BLaER1 treated with 17β-estradiol and CSF1 and Interleukin-3, amounts not matched to agents 10 nM and 100 nM (cell line): ENCODE results near the gene TP53TG3F.
"Not testable (repeated sequence)": the region's sequence is repeated elsewhere in the genome, so short reads cannot be mapped to it uniquely, and the experiment has no call there.

Source experiments
- H3K27ac ChIP-seq, 11 experiments: shearing (Covaris generic); formaldehyde crosslinking; 2 replicates each; pipeline ENCODE4 v1.8.1; 2022
- H3K27me3 ChIP-seq, 11 experiments: shearing (Covaris generic); formaldehyde crosslinking; 2 replicates each; pipeline ENCODE4 v1.8.1; 2022
- H3K36me3 ChIP-seq, 11 experiments: shearing (Covaris generic); formaldehyde crosslinking; 2 replicates each; pipeline ENCODE4 v1.8.1; 2022
- H3K4me1 ChIP-seq, 10 experiments: shearing (Covaris generic); formaldehyde crosslinking; 2 replicates each; pipeline ENCODE4 v1.8.1; 2022
- H3K4me2 ChIP-seq, 11 experiments: shearing (Covaris generic); formaldehyde crosslinking; 2 replicates each; pipeline ENCODE4 v1.8.1; 2022
- H3K4me3 ChIP-seq, 10 experiments: shearing (Covaris generic); formaldehyde crosslinking; 2 replicates each; pipeline ENCODE4 v1.8.1; 2022
- H3K9ac ChIP-seq, 11 experiments: shearing (Covaris generic); formaldehyde crosslinking; 2 replicates each; pipeline ENCODE4 v1.8.1; 2022
- H3K9me3 ChIP-seq, 11 experiments: shearing (Covaris generic); formaldehyde crosslinking; replicated peaks in 1 of 11; 2 replicates each; pipeline ENCODE4 v1.8.1; 2022
- H4K20me1 ChIP-seq, 11 experiments: shearing (Covaris generic); formaldehyde crosslinking; 2 replicates each; pipeline ENCODE4 v1.8.1; 2022

The TP53TG3F gene

GRCh38 chr16:33459312-33459711 lies at the start of gene TP53TG3F:
Gene TP53TG3F (plus strand): TSS chr16:33459612. CDS start chr16:33459680, 68 bp downstream.
- H3K27ac ChIP-seq, H3K27me3 ChIP-seq: not testable (repeated sequence)

GRCh38 chr16:33491611-33492010 lies 32.2 kb downstream of the TP53TG3F start:
- H3K9ac ChIP-seq, H3K27me3 ChIP-seq, H4K20me1 ChIP-seq, H3K27ac ChIP-seq, H3K9me3 ChIP-seq, H3K36me3 ChIP-seq, H3K4me2 ChIP-seq, H3K4me3 ChIP-seq, H3K4me1 ChIP-seq: not testable (repeated sequence)

More at GRCh38 chr16:33459312-33459711, at the start of gene TP53TG3F:
- H3K9ac ChIP-seq, H3K36me3 ChIP-seq, H3K4me2 ChIP-seq, H3K9me3 ChIP-seq, H4K20me1 ChIP-seq, H3K4me3 ChIP-seq, H3K4me1 ChIP-seq: not testable (repeated sequence)

GRCh38 chr16:33507231-33507630 lies 47.8 kb downstream of the TP53TG3F start:
- not testable (repeated sequence) for H3K4me2 ChIP-seq, H3K9ac ChIP-seq, H3K9me3 ChIP-seq, H4K20me1 ChIP-seq, H3K4me1 ChIP-seq, H3K36me3 ChIP-seq, H3K4me3 ChIP-seq, H3K27ac ChIP-seq, H3K27me3 ChIP-seq

GRCh38 chr16:33509070-33509469 lies 49.7 kb downstream of the TP53TG3F start:
- not testable (repeated sequence) for H3K4me2 ChIP-seq, H3K27me3 ChIP-seq, H3K36me3 ChIP-seq, H4K20me1 ChIP-seq, H3K9ac ChIP-seq, H3K4me1 ChIP-seq, H3K27ac ChIP-seq, H3K9me3 ChIP-seq, H3K4me3 ChIP-seq

GRCh38 chr16:33509906-33510305 lies 50.5 kb downstream of the TP53TG3F start:
- H3K4me2 ChIP-seq, H3K9ac ChIP-seq, H3K27me3 ChIP-seq, H3K9me3 ChIP-seq, H3K4me3 ChIP-seq, H4K20me1 ChIP-seq, H3K4me1 ChIP-seq, H3K27ac ChIP-seq, H3K36me3 ChIP-seq: not testable (repeated sequence)
